ENCODE data around the gene ADAM22.

Gene ADAM22

DNA sequence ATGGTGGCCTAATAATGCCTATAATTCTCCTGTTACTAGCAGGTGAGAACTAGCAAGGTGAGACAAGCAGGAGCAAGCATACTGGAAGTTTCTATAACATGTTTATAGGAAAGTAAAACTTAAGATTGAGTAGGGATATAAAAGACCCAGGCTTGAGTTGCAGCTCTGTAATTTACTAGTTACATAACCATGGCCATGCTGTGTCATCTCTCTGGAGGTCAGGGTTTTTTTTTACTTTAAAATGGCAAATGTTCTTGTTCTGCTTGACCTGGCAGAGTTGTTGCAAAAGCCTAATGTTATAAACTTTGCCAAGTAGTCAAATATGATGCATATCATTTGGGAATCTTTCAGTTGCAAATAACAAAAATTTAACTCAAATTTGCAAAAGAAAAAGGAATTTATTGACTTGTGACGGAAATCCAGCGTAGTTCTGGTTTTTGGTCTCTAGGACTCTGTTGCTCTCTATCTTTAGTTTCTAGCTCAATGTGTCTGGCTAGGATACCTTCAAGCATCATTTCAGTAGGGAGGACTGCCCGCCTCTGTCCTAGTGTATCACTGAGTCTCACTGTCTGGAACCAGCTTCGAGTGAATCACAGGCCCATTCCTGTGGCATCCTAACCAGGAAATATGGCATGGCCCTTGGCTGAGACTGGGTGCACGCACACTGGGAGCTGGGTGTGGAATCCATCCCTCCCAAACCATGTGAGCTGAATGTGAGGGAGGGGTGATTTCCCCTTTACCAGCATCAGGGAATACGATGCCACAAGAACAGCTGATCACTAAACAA lies 67.9 kb downstream of the ADAM22 start:
- Mint-ChIP-seq H3K4me3 (no peak overlapping the region), H3K27ac (no peak overlapping the region), H3K36me3 (ENCODE audit: low read depth) (no peaks in the 10 kb centered on the region), H3K4me1 (ENCODE audit: low read depth) (no peaks in the 10 kb centered on the region), H3K27me3 (ENCODE audit: low read depth) (no peaks in the 10 kb centered on the region), H3K9me3 (no peaks in the 10 kb centered on the region)

DNA sequence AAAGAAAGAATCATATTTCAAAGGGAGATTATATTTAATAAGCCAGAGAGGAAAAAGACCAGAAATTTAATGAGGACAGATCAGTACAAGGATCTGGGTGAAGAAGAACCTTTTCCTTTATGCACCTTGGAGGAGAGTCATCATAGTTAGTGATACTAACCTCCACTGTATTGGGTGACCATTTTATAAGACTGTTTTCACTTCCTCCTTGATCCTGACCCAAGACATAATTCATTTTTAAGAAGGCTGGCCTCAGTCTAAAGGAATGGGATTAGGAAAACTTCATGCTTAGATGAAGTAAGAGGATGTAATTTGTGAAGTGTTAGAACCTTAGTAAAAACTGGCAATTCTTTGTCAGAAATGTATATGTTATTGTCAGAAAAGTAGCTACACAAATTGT lies 68.6 kb downstream of the ADAM22 start:
- H3K27ac Mint-ChIP-seq = no peak overlapping the region
- H3K4me1 Mint-ChIP-seq (ENCODE audit: low read depth) = no peaks in the 10 kb centered on the region
- no peaks in the 10 kb centered on the region for H3K36me3 Mint-ChIP-seq (ENCODE audit: low read depth)
- H3K4me3 Mint-ChIP-seq = no peak overlapping the region
- no peaks in the 10 kb centered on the region for H3K27me3 Mint-ChIP-seq (ENCODE audit: low read depth)
- no peaks in the 10 kb centered on the region for H3K9me3 Mint-ChIP-seq

DNA sequence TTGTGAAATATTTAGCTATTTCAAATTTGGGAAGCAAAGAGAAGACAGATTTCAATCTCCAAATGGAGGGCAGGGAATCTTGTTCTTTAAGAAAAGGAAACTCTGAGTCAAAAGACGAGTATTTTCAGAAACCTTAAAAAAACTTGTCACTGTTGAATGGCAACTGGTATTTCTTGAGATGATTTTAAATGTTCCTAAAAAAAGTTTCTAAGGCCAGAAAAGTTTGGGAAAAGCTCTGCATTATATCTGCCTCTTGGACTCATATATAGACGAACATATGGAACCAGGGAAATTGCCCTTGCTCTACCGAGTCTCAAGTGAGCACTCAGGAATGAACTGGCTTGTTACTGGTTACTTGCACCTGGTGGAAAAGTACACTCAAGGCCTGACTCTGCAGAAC lies 69.5 kb downstream of the ADAM22 start:
- Mint-ChIP-seq H3K4me3 (no peak overlapping the region), H3K36me3 (ENCODE audit: low read depth) (no peaks in the 10 kb centered on the region), H3K27me3 (ENCODE audit: low read depth) (no peaks in the 10 kb centered on the region), H3K9me3 (no peaks in the 10 kb centered on the region), H3K4me1 (ENCODE audit: low read depth) (no peaks in the 10 kb centered on the region), H3K27ac (no peak overlapping the region)

DNA sequence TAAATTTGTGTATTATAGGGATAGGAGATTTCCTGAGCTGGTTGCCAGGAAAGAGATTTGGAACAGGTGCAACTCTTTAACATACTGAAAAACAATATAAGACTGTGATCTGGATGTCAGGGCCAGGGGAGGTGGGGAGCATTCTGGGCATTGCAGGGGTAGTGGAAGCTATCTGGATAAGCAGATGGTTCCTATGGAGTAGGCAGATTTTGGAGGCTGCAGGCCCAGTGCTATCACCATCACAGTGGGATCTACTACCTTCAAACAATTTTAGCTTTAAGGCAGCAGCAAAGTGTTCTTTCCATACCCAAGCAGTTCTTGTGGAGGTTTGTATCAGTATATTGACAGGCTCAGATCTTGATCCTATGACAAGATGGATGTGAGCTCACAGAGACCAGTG lies 71.1 kb downstream of the ADAM22 start:
- no peaks in the 10 kb centered on the region for H3K4me1 Mint-ChIP-seq (ENCODE audit: low read depth)
- no peaks in the 10 kb centered on the region for H3K9me3 Mint-ChIP-seq
- no peaks in the 10 kb centered on the region for H3K27me3 Mint-ChIP-seq (ENCODE audit: low read depth)
- no peak overlapping the region for H3K4me3 Mint-ChIP-seq
- no peaks in the 10 kb centered on the region for H3K36me3 Mint-ChIP-seq (ENCODE audit: low read depth)
- no peak overlapping the region for H3K27ac Mint-ChIP-seq

DNA sequence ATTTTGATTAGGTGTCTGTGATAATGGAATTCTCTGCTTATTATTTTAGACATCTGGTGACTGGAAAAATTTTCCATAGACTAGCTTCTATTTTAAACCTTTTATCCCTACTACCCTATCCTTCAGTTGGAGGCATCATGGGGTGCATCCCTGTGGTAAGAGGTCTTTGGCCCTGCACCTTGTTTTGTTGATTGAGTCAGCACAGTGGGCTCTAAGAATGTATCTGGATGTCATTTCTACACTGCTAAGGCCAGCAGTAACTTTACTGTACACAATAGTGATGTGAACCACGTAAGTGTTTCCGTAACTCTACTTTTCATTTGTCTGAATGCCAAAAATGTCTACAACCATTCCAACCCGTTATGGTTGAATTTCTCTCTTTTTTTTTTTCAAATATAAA lies 75.6 kb downstream of the ADAM22 start:
- H3K4me1 Mint-ChIP-seq (ENCODE audit: low read depth) = no peaks in the 10 kb centered on the region
- H3K9me3 Mint-ChIP-seq = no peaks in the 10 kb centered on the region
- H3K27me3 Mint-ChIP-seq (ENCODE audit: low read depth) = no peaks in the 10 kb centered on the region
- H3K36me3 Mint-ChIP-seq (ENCODE audit: low read depth) = no peaks in the 10 kb centered on the region
- no peak overlapping the region for H3K4me3 Mint-ChIP-seq
- H3K27ac Mint-ChIP-seq = no peak overlapping the region

- Mint-ChIP-seq H3K27me3 (ENCODE audit: low read depth) (no peaks in the 10 kb centered on the region), H3K4me1 (ENCODE audit: low read depth) (no peaks in the 10 kb centered on the region), H3K4me3 (no peak overlapping the region), H3K27ac (no peak overlapping the region), H3K9me3 (no peaks in the 10 kb centered on the region), H3K36me3 (ENCODE audit: low read depth) (no peaks in the 10 kb centered on the region)
These were observed 78.0 kb downstream of the ADAM22 start for GRCh38 chr7:88012086-88012485.

DNA sequence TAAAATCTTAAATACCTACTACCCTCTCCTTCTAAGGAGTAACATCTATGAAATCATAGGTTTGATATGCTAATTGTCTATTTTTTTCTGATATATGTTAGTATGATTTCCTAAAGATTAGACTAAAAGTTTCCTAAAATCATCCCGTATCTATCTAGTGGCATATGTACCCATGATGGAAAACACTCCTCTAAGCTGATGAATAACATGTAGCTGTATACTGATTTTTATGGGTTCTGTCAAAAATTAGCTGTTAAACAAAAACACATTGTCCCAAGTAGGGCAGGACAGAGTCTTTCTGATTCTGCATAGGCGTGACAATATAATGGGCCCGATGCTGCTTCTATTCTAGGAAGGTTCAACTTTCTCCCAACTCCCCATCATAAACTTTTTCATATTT lies 79.9 kb downstream of the ADAM22 start:
- no peaks in the 10 kb centered on the region for H3K9me3 Mint-ChIP-seq
- H3K27ac Mint-ChIP-seq = no peak overlapping the region
- no peaks in the 10 kb centered on the region for H3K4me1 Mint-ChIP-seq (ENCODE audit: low read depth)
- no peaks in the 10 kb centered on the region for H3K27me3 Mint-ChIP-seq (ENCODE audit: low read depth)
- H3K4me3 Mint-ChIP-seq = no peak overlapping the region
- H3K36me3 Mint-ChIP-seq (ENCODE audit: low read depth) = no peaks in the 10 kb centered on the region

GRCh38 chr7:88014581-88014980 lies 80.5 kb downstream of the ADAM22 start:
- Mint-ChIP-seq H3K9me3 (no peaks in the 10 kb centered on the region), H3K4me3 (no peak overlapping the region), H3K27ac (no peak overlapping the region), H3K4me1 (ENCODE audit: low read depth) (no peaks in the 10 kb centered on the region), H3K36me3 (ENCODE audit: low read depth) (no peaks in the 10 kb centered on the region), H3K27me3 (ENCODE audit: low read depth) (no peaks in the 10 kb centered on the region)

GRCh38 chr7:88015309-88015708 lies 81.3 kb downstream of the ADAM22 start:
- Mint-ChIP-seq H3K27ac (no peak overlapping the region), H3K36me3 (ENCODE audit: low read depth) (no peaks in the 10 kb centered on the region), H3K4me3 (no peak overlapping the region), H3K9me3 (no peaks in the 10 kb centered on the region), H3K27me3 (ENCODE audit: low read depth) (no peaks in the 10 kb centered on the region), H3K4me1 (ENCODE audit: low read depth) (no peaks in the 10 kb centered on the region)

DNA sequence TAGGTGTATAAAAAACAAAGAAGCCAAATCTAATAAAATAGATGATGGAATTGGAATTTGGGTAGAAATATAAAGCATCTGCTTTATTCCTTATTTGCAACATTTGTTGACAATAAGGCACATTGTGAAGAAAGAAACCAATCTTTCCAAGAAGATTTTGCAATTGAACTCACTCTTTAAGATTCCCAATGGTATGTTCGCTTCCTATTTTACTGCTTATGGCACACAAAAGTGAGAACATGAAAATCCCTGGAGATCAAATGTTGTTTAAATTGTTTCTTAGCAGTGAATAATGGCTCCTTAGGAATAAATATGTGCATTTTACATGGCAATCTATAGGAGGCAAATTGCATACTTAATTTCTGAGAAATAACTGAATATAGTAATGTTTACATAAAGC lies 84.5 kb downstream of the ADAM22 start:
- Mint-ChIP-seq H3K4me3 (no peak overlapping the region), H3K27ac (no peak overlapping the region), H3K27me3 (ENCODE audit: low read depth) (no peaks in the 10 kb centered on the region), H3K36me3 (ENCODE audit: low read depth) (no peaks in the 10 kb centered on the region), H3K4me1 (ENCODE audit: low read depth) (no peaks in the 10 kb centered on the region), H3K9me3 (no peaks in the 10 kb centered on the region)

GRCh38 chr7:88020953-88021665 lies 87.1 kb downstream of the ADAM22 start:
- Mint-ChIP-seq H3K27me3 (ENCODE audit: low read depth) (no peaks in the 10 kb centered on the region), H3K4me3 (no peak overlapping the region)

DNA sequence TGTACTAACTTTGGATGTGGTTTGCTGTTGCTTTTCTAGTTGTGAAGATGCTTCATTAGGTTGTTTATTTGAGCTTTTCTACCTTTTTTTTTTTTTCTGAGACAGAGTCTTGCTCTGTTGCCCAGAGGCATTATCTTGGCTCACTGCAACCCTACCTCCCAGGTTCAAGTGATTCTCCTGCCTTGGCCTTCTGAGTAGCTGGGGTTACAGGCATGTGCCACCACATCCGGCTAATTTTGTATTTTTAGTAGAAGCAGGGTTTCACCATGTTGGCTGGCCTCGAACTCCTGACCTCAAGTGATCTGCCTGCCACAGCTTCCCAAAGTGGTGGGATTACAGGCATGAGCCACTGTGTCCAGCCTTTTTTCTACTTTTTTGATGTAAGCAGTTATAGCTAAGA lies 93.7 kb downstream of the ADAM22 start:
- H3K4me3 Mint-ChIP-seq = no peak overlapping the region

More at GRCh38 chr7:88020953-88021665, 87.1 kb downstream of the ADAM22 start:
- Mint-ChIP-seq H3K9me3 (no peaks in the 10 kb centered on the region), H3K27ac (no peak overlapping the region), H3K4me1 (ENCODE audit: low read depth) (no peaks in the 10 kb centered on the region), H3K36me3 (ENCODE audit: low read depth) (no peaks in the 10 kb centered on the region)

DNA sequence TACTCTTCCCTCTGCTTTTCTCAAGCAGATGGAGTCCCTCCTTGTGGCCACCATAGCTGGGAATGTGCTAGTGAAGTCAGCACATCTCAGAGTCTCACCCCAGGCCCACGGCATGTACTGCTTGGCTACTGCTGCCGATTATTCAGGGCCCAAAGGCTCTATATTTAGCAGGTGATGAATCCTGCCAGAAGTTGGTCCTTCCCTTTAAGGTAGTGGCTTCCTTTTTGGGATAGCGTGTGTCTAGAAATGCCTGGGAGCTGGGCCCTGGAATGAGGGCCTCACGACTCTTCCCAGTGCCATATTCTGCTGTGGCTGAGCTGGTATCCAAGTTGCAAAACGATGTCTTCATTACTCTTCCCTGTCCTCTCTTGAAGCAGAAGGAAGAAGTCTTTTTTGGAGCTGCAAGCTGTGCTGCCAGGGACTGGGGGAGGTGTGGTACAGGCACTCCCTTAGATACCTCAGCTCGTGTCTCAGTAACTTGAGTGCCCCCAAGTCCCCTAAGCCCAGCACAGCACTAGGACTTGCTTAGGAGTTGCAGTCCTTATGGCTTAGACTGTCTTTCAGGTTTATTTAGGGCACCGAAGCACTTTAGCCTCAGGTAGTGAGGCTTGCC lies 100.1 kb downstream of the ADAM22 start:
- no peak overlapping the region for H3K4me3 Mint-ChIP-seq
- no peaks in the 10 kb centered on the region for H3K27me3 Mint-ChIP-seq (ENCODE audit: low read depth)
- H3K4me1 Mint-ChIP-seq (ENCODE audit: low read depth) = no peaks in the 10 kb centered on the region
- peaks cover 20% of the 10 kb centered on the region for H3K9me3 Mint-ChIP-seq
- no peak overlapping the region for H3K27ac Mint-ChIP-seq
- H3K36me3 Mint-ChIP-seq (ENCODE audit: low read depth) = no peaks in the 10 kb centered on the region

More for the DNA sequence above, 93.7 kb downstream of the ADAM22 start:
- no peaks in the 10 kb centered on the region for H3K36me3 Mint-ChIP-seq (ENCODE audit: low read depth)
- H3K27me3 Mint-ChIP-seq (ENCODE audit: low read depth) = no peaks in the 10 kb centered on the region
- H3K27ac Mint-ChIP-seq = no peak overlapping the region
- peaks cover 16% of the 10 kb centered on the region for H3K9me3 Mint-ChIP-seq
- H3K4me1 Mint-ChIP-seq (ENCODE audit: low read depth) = no peaks in the 10 kb centered on the region

- Mint-ChIP-seq H3K4me1 (ENCODE audit: low read depth) (peaks cover 2% of the 10 kb centered on the region), H3K9me3 (peaks cover 6% of the 10 kb centered on the region), H3K4me3 (no peak overlapping the region), H3K27ac (no peak overlapping the region), H3K36me3 (ENCODE audit: low read depth) (no peaks in the 10 kb centered on the region), H3K27me3 (ENCODE audit: low read depth) (no peaks in the 10 kb centered on the region)
These were observed 103.0 kb downstream of the ADAM22 start for GRCh38 chr7:88037050-88037449.

DNA sequence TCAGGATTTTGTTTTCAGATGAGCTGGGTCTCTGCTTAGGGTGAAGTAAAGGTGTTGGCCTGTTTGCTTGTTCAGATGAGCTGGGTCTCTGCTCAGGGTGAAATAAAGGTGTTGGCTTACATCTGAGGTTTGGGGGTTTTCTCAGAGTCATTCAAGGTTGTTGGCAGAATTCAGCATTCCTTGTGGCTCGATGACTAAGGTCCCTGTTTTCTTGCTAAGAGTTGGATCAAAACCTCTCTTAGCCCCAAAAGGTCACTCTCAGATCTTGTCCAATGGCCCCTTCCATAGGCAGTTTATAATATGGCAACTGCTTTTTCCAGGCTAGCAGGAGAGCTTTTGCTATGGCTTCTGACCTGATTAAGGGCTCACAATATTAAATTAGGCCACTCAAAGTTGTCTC lies 106.6 kb downstream of the ADAM22 start:
- H3K27me3 Mint-ChIP-seq (ENCODE audit: low read depth) = no peaks in the 10 kb centered on the region
- no peak overlapping the region for H3K27ac Mint-ChIP-seq
- H3K9me3 Mint-ChIP-seq = no peaks in the 10 kb centered on the region
- H3K4me1 Mint-ChIP-seq (ENCODE audit: low read depth) = peaks cover 9% of the 10 kb centered on the region
- H3K36me3 Mint-ChIP-seq (ENCODE audit: low read depth) = no peaks in the 10 kb centered on the region
- H3K4me3 Mint-ChIP-seq = no peak overlapping the region
